Prostate gland (tissue), 2 donors: ENCODE data around the gene CLEC1A. TPM values are rescaled to one million over a fixed set of nuclear protein-coding genes. Genes with fewer than 3 reads are reported as not detected.

Experiments
- DNase-seq: peaks from one replicate; pipeline ENCODE4 v3.0.0-alpha.2; 2019; ENCODE audit warnings: low spot score
- H3K27ac ChIP-seq, 2 donors: fragments of 200-600 bp; sonication (generic); 2 replicates each; pipeline ENCODE4 v1.5.1; 2017 to 2019
- H3K27me3 ChIP-seq: fragments of 200-600 bp; sonication (generic); replicated peaks from 2 replicates; pipeline ENCODE4 v1.5.1; 2019; ENCODE audit not compliant: insufficient read depth
- H3K36me3 ChIP-seq, 2 donors: fragments of 200-600 bp; sonication (generic); 1 replicate in 1 of 2; 2 replicates in 1 of 2; pipeline versions ENCODE4 v1.5.1 to v1.8.1; 2017 to 2019
- H3K4me1 ChIP-seq: fragments of 200-600 bp; sonication (generic); replicated peaks from 2 replicates; pipeline ENCODE4 v1.5.1; 2019
- H3K4me3 ChIP-seq, 2 donors: fragments of 200-600 bp; sonication (generic); 2 replicates each; pipeline ENCODE4 v1.5.1; 2017 to 2019
- H3K9me3 ChIP-seq: fragments of 200-600 bp; sonication (generic); 2 replicates; pipeline ENCODE4 v1.5.1; 2017
- CTCF ChIP-seq, 4 experiments: fragments of 200-600 bp in 2 of 4; fragments of 450-650 bp in 2 of 4; sonication (generic) in 2 of 4; IDR thresholded peaks; 1 replicate in 3 of 4; 2 replicates in 1 of 4; pipeline ENCODE4 v1.5.1; 2016 to 2019; ENCODE audit warnings: antibody characterized with exemption in 4 of 4, mild to moderate bottlenecking in 2 of 4, moderate library complexity in 2 of 4
- POLR2A ChIP-seq: fragments of 450-650 bp; IDR thresholded peaks from one replicate; pipeline ENCODE4 v1.6.1; 2016; ENCODE audit warnings: antibody characterized with exemption, mild to moderate bottlenecking
- POLR2AphosphoS5 ChIP-seq: sonication (generic); formaldehyde crosslinking; IDR thresholded peaks from one replicate; pipeline ENCODE4 v1.6.1; 2017; ENCODE audit warnings: antibody characterized with exemption
- WGBS: methylation state at CpG from one replicate; pipeline ENCODE4 v1.1.5; 2018; 5-methylcytosine and 5-hydroxymethylcytosine counted together
- intact Hi-C: fragments of 100-400 bp; cut with DNase I; formaldehyde crosslinking; loops from one replicate; pipeline ENCODE4 v1.14.2; 2022
- total RNA-seq, 2 donors: library from RNA; depleted of rRNA; stranded (reverse); fragments of >200 nt; gene quantifications; one replicate each; pipeline ENCODE4 v1.1.0, GENCODE V29; 2016

CLEC1A gene
- total RNA-seq, 2 donors from 2014 or later: 1.5 to 3.5 TPM

- Histone ChIP-seq H3K4me1 (no peaks in the 10 kb centered on the region), H3K36me3 (no peaks in the 10 kb centered on the region), H3K27me3 (no peaks in the 10 kb centered on the region), H3K9me3 (no peaks in the 10 kb centered on the region), H3K4me3 (no peak overlapping the region), H3K27ac (no peak overlapping the region)
- WGBS: 81% methylated on average over 3 of the region's 3 CpGs
- DNase-seq: no peak
- intact Hi-C loops: no loop called here
- TF ChIP-seq CTCF (IDR thresholded peaks at IDR 0.05) (no peak), POLR2AphosphoS5 (no peak), POLR2A (no peak)
Measured at GRCh38 chr12:10021342-10021741, 77.4 kb downstream of the CLEC1A start.

Other genes with a start within 250 kb of the CLEC1A start
- gene CLEC2B, start 229.6 kb downstream of the CLEC1A start, total RNA-seq: 1 to 10 TPM; 4.1 to 6.0 TPM
- gene KLRF2, start 217.5 kb downstream of the CLEC1A start, total RNA-seq: not detected
- not detected for gene CLEC2A, start 166.6 kb downstream of the CLEC1A start, total RNA-seq
- gene CLEC12A, start 127.6 kb downstream of the CLEC1A start, total RNA-seq: under 1 TPM in 1 of 2 donors, not detected in 1; 0.18 TPM
- 1 to 10 TPM in 1 of 2 donors, not detected in 1; 1.5 TPM for gene CLEC1B, start 99.9 kb downstream of the CLEC1A start, total RNA-seq
- 10 to 100 TPM in 1 of 2 donors, under 1 TPM in 1; 0.05 to 47.9 TPM for gene CLEC12B, start 88.4 kb downstream of the CLEC1A start, total RNA-seq
- under 1 TPM in 1 of 2 donors, not detected in 1; 0.32 TPM for gene CLEC9A, start 68.3 kb downstream of the CLEC1A start, total RNA-seq
- gene CLEC7A, start 31.2 kb upstream of the CLEC1A start, total RNA-seq: 1 to 10 TPM; 3.4 to 4.6 TPM
- gene OLR1, start 73.1 kb upstream of the CLEC1A start, total RNA-seq: 1 to 10 TPM; 1.2 to 2.1 TPM
- gene TMEM52B, start 80.0 kb upstream of the CLEC1A start, total RNA-seq: under 1 TPM in 1 of 2 donors, not detected in 1; 0.17 TPM
- gene GABARAPL1, start 113.9 kb upstream of the CLEC1A start, total RNA-seq: 10 to 100 TPM; 78.2 to 95.9 TPM
- under 1 TPM; 0.32 to 0.40 TPM for gene KLRD1, start 208.9 kb upstream of the CLEC1A start, total RNA-seq